ENCODE data around the gene KCNH6.

KCNH6 gene

GRCh38 chr17:63549946-63550816 lies 27.0 kb downstream of the KCNH6 start, which contains the start of gene DCAF7:
TSS of gene DCAF7 (plus strand) at chr17:63550477. CDS start at chr17:63550678, 201 bp downstream.
- in situ Hi-C loops (cut with HindIII; ENCODE audit: low sequenced_read_pairs): no loop called here
- no peak for TF ChIP-seq CTCF (IDR thresholded peaks at IDR 0.05; ENCODE audit: low read depth, low read length)
- peak within 1 kb of the TSS; percentile 98 for H3K4me3 ChIP-seq (ENCODE audit: low read depth, low read length)
- DNase-seq (ENCODE audit: low read depth, low spot score): peak; percentile 100

GRCh38 chr17:63550817-63551639 lies 27.9 kb downstream of the KCNH6 start:
- peak overlapping the region; percentile 98 for H3K4me3 ChIP-seq (ENCODE audit: low read depth, low read length)
- in situ Hi-C loops (cut with HindIII; ENCODE audit: low sequenced_read_pairs): no loop called here
- TF ChIP-seq CTCF (IDR thresholded peaks at IDR 0.05; ENCODE audit: low read depth, low read length): no peak
- peak; percentile 28 for DNase-seq (ENCODE audit: low read depth, low spot score)

GRCh38 chr17:63552211-63552610 lies 29.1 kb downstream of the KCNH6 start:
- no peak for DNase-seq (ENCODE audit: low read depth, low spot score)

GRCh38 chr17:63555500-63556156 lies 32.5 kb downstream of the KCNH6 start:
- no peak overlapping the region for H3K4me3 ChIP-seq (ENCODE audit: low read depth, low read length)
- in situ Hi-C loops (cut with HindIII; ENCODE audit: low sequenced_read_pairs): no loop called here
- no peak for DNase-seq (ENCODE audit: low read depth, low spot score)
- no peak for TF ChIP-seq CTCF (IDR thresholded peaks at IDR 0.05; ENCODE audit: low read depth, low read length)

More at GRCh38 chr17:63552211-63552610, 29.1 kb downstream of the KCNH6 start:
- no peak for TF ChIP-seq CTCF (IDR thresholded peaks at IDR 0.05; ENCODE audit: low read depth, low read length)
- peak overlapping the region; percentile 98 for H3K4me3 ChIP-seq (ENCODE audit: low read depth, low read length)
- in situ Hi-C loops (cut with HindIII; ENCODE audit: low sequenced_read_pairs): no loop called here

GRCh38 chr17:63557416-63557815 lies 34.3 kb downstream of the KCNH6 start:
- in situ Hi-C loops (cut with HindIII; ENCODE audit: low sequenced_read_pairs): no loop called here
- TF ChIP-seq CTCF (IDR thresholded peaks at IDR 0.05; ENCODE audit: low read depth, low read length): no peak
- H3K4me3 ChIP-seq (ENCODE audit: low read depth, low read length): no peak overlapping the region
- no peak for DNase-seq (ENCODE audit: low read depth, low spot score)

GRCh38 chr17:63558441-63558840 lies 35.3 kb downstream of the KCNH6 start:
- TF ChIP-seq CTCF (IDR thresholded peaks at IDR 0.05; ENCODE audit: low read depth, low read length): no peak
- in situ Hi-C loops (cut with HindIII; ENCODE audit: low sequenced_read_pairs): no loop called here
- no peak overlapping the region for H3K4me3 ChIP-seq (ENCODE audit: low read depth, low read length)
- no peak for DNase-seq (ENCODE audit: low read depth, low spot score)
